NOMO-1 treated with dmso at 0.1 percent for 144 hours (cell line): Measurements from ENCODE around the gene IFT122.
A peak's percentile ranks its signal among the peaks of the same experiment; 100 is the strongest.
"Not testable (repeated sequence)": the region's sequence is repeated elsewhere in the genome, so short reads cannot be mapped to it uniquely, and the experiment has no call there.

Experiments used
- DNase-seq: peaks from one replicate; lab custom pipeline; 2025; ENCODE audit not compliant: unreplicated experiment; lab: John Stamatoyannopoulos, UW

The IFT122 gene

GRCh38 chr3:129439817-129440617 lies at the start of gene IFT122, which contains the start of gene MBD4:
Gene IFT122, plus strand, starts transcription at chr3:129440224. Its CDS starts 107 bp downstream, at chr3:129440331.
Gene MBD4, minus strand, starts transcription at chr3:129439948. Its CDS starts 115 bp downstream, at chr3:129439833.
- DNase-seq: peak; percentile 100

GRCh38 chr3:129391583-129391982 lies 48.4 kb upstream of the IFT122 start:
- not testable (repeated sequence) for DNase-seq

GRCh38 chr3:129392106-129392887 lies 47.7 kb upstream of the IFT122 start:
- not testable (repeated sequence) for DNase-seq

GRCh38 chr3:129393271-129393670 lies 46.8 kb upstream of the IFT122 start:
- DNase-seq: no peak

- DNase-seq: not testable (repeated sequence)
These were observed 46.1 kb upstream of the IFT122 start for GRCh38 chr3:129393760-129394564.

- no peak for DNase-seq
These were observed 41.2 kb upstream of the IFT122 start for GRCh38 chr3:129398803-129399144.

GRCh38 chr3:129399145-129399894 lies 40.7 kb upstream of the IFT122 start:
- DNase-seq: peak; percentile 94

GRCh38 chr3:129399895-129400357 lies 40.1 kb upstream of the IFT122 start:
- no peak for DNase-seq

GRCh38 chr3:129402210-129402609 lies 37.8 kb upstream of the IFT122 start:
- no peak for DNase-seq

GRCh38 chr3:129402616-129403015 lies 37.4 kb upstream of the IFT122 start:
- no peak for DNase-seq

- no peak for DNase-seq
These were observed 36.6 kb upstream of the IFT122 start for GRCh38 chr3:129403450-129403849.

GRCh38 chr3:129404130-129404529 lies 35.9 kb upstream of the IFT122 start:
- DNase-seq: no peak

GRCh38 chr3:129404610-129405009 lies 35.4 kb upstream of the IFT122 start:
- no peak for DNase-seq

GRCh38 chr3:129409541-129409940 lies 30.5 kb upstream of the IFT122 start:
- no peak for DNase-seq

- DNase-seq: no peak
These were observed 29.1 kb upstream of the IFT122 start for GRCh38 chr3:129410971-129411370.

GRCh38 chr3:129412542-129413198 lies 27.4 kb upstream of the IFT122 start:
- no peak for DNase-seq

GRCh38 chr3:129413238-129413637 lies 26.8 kb upstream of the IFT122 start:
- DNase-seq: not testable (repeated sequence)

- no peak for DNase-seq
These were observed 26.1 kb upstream of the IFT122 start for GRCh38 chr3:129413687-129414506.

- no peak for DNase-seq
These were observed 24.6 kb upstream of the IFT122 start for GRCh38 chr3:129415378-129415777.
